Measurements from ENCODE around the gene UCN. TPM values are rescaled to one million over a fixed set of nuclear protein-coding genes. Genes with fewer than 3 reads are reported as not detected.
"Not testable (repeated sequence)": the region's sequence is repeated elsewhere in the genome, so short reads cannot be mapped to it uniquely, and the experiment has no call there.

The UCN gene
- total RNA-seq, 1 experiment from 2014 or later = 1.5 TPM

DNA sequence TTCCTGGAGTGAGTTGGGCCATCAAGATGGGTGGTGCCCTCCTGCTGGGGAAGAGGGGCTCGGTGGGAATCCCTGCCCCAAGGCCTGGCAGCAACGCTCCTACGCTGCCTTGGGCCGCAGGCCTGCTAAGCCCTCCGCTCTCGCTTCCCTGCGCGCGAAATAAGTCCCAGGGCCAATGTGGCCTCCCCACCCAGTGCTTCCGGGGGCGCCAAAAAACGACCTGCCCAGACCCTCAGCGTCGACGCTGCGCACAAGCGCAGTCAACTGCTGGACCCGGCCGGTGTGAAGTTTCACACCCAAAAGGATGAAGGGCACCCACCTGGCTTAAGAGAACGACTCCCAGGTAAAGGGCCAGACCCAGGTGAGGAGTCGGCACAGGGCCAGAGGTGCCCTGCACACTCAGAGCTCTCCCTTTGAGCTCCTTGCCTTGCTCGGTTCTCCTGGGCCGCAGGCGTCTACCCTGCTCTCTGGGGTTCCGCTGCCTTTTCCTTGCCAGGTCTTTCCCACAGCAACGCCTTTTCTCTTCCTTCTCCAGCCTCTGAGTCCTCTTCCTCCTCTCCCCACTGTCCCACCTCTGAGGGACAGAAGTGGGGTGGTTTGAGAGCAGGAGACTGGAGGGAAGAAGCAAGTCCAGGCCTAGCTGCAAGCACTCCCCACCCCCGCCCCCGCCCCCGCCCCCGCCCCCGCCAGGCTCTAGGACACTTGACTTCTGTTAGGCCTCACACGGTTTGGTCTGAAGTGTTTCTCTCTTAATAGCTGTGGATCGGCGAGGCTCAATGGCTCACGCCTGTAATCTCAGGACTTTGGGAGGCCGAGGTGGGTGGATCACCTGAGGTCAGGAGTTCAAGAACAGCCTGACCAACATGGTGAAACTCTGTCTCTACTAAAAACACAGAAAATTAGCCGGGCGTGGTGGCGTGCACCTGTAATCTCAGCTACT lies 32.8 kb downstream of the UCN start, which contains the start of gene DNAJC5G:
Gene DNAJC5G (plus strand): TSS at position 223 of the 940 bp plus-strand sequence. CDS start 1,296 bp downstream, outside the sequence.
- Histone ChIP-seq H4K20me1 (ENCODE audit: control insufficient read depth, insufficient read depth, insufficient read length) (no peaks in the 10 kb centered on the region), H2BK120ac (ENCODE audit: low read depth, low read length, poor library complexity, severe bottlenecking) (no peak within 1 kb of the TSS), H2BK20ac (ENCODE audit: low read depth, low read length, poor library complexity, severe bottlenecking) (no peak within 1 kb of the TSS), H3K4me2 (ENCODE audit: insufficient read depth, insufficient read length, low read length) (no peak within 1 kb of the TSS), H2BK12ac (ENCODE audit: insufficient read length, low read depth, low read length) (no peak within 1 kb of the TSS), H3K23me2 (ENCODE audit: insufficient read length, low read depth, low read length, poor library complexity, severe bottlenecking) (no peaks in the 10 kb centered on the region), H3K9ac (ENCODE audit: extremely low read depth, insufficient read length, low read length) (no peak within 1 kb of the TSS), H3K27ac (ENCODE audit: insufficient read length, low read depth, low read length) (no peak within 1 kb of the TSS), H3K14ac (ENCODE audit: insufficient read depth, low read length) (no peak within 1 kb of the TSS), H3T11ph (ENCODE audit: low read length) (no peak within 1 kb of the TSS), H3K79me1 (ENCODE audit: insufficient read depth, low read depth, low read length, poor library complexity, severe bottlenecking) (no peaks in the 10 kb centered on the region), H3K4ac (ENCODE audit: low read depth, low read length) (no peak within 1 kb of the TSS), H3K4me1 (ENCODE audit: insufficient read depth, low read length) (no peaks in the 10 kb centered on the region), H3K27me3 (ENCODE audit: insufficient read depth, low read length) (no peaks in the 10 kb centered on the region), H3K9me3 (ENCODE audit: control insufficient read depth, low read depth, low read length) (no peaks in the 10 kb centered on the region), H3K18ac (ENCODE audit: insufficient read length, low read depth, low read length) (no peak within 1 kb of the TSS), H2BK15ac (ENCODE audit: low read depth, low read length) (no peak within 1 kb of the TSS), H4K91ac (ENCODE audit: insufficient read length, low read depth, low read length) (no peak within 1 kb of the TSS), H2BK5ac (ENCODE audit: insufficient read length, low read length) (no peak within 1 kb of the TSS), H4K5ac (ENCODE audit: insufficient read length, low read depth, low read length) (no peak within 1 kb of the TSS), H3K23ac (ENCODE audit: insufficient read length, low read depth, low read length) (no peak within 1 kb of the TSS), H3K56ac (ENCODE audit: insufficient read length, low read depth, low read length) (no peak within 1 kb of the TSS), H3K79me2 (ENCODE audit: insufficient read depth, low read length) (no peaks in the 10 kb centered on the region), H2AFZ (ENCODE audit: low read length) (no peak within 1 kb of the TSS), H4K8ac (replicated peaks; ENCODE audit: insufficient read length, low read depth, low read length) (no peak within 1 kb of the TSS), H2AK5ac (ENCODE audit: insufficient read length, low read length) (no peak within 1 kb of the TSS)
- H3K27me3 Mint-ChIP-seq (ENCODE audit: low read depth) = peaks cover 50% of the 10 kb centered on the region
- no CpG with 5 or more reads among the region's 39 CpGs for WGBS (ENCODE audit: extremely low coverage, insufficient read length, low lambda C conversion rate)
- no peaks in the 10 kb centered on the region for H3K9me3 Mint-ChIP-seq
- H3K4me1 Mint-ChIP-seq = peaks cover 11 to 24% of the 10 kb centered on the region in 2 experiments
- H3K4me3 Mint-ChIP-seq = no peak within 1 kb of the TSS
- no peak within 1 kb of the TSS; a peak in 1 of 7 replicates for H3K27ac Mint-ChIP-seq
- no peak for DNase-seq
- TF ChIP-seq, protein P1, sequence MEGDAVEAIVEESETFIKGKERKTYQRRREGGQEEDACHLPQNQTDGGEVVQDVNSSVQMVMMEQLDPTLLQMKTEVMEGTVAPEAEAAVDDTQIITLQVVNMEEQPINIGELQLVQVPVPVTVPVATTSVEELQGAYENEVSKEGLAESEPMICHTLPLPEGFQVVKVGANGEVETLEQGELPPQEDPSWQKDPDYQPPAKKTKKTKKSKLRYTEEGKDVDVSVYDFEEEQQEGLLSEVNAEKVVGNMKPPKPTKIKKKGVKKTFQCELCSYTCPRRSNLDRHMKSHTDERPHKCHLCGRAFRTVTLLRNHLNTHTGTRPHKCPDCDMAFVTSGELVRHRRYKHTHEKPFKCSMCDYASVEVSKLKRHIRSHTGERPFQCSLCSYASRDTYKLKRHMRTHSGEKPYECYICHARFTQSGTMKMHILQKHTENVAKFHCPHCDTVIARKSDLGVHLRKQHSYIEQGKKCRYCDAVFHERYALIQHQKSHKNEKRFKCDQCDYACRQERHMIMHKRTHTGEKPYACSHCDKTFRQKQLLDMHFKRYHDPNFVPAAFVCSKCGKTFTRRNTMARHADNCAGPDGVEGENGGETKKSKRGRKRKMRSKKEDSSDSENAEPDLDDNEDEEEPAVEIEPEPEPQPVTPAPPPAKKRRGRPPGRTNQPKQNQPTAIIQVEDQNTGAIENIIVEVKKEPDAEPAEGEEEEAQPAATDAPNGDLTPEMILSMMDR (conservative IDR thresholded peaks at IDR 0.05) = no peak
- H3K36me3 Mint-ChIP-seq (ENCODE audit: insufficient read depth in 1 of 3, low read depth in 3 of 3) = no peaks in the 10 kb centered on the region

DNA sequence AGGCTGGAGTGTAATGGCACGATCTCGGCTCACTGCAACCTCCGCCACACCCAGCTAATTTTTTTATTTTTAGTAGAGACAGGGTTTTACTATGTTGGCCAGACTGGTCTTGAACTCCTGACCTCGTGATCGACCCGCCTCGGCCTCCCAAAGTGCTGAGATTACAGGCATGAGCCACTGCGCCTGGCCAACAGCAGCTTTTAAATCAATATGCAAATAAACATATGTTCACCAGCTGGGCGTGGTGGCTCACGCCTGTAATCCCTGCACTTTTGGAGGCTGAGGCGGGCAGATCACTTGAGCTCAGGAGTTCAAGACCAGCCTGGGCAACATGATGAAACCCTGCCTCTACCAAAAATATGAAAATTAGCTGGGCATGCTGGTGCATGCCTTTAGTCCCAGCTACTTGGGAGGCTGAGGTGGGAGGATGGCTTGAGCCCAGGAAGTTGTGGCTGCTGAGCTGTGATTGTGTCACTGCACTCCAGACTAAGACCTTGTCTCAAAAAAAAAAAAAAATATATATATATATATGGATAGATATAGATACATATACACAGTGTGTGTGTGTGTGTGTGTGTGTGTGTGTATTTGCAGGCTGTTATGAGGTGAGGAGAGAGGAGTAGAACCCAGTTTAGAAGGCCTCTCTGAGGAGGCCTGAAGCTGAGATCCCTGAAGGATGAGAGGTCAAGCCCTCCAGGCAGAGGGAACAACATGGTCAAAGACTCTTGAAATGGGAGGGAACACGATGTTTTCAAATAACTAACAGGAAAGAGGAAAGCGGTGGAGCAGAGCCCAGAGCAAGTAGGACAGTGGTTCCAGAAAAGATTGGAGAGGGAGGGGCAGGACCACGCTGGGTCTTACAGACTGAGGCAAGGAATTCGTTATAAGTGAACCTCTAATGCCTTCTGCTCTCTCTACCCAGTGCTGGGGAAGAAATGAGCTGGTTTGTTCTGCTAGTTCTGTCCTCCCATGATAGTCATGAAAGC lies 35.4 kb downstream of the UCN start:
- H4K8ac ChIP-seq (replicated peaks; ENCODE audit: insufficient read length, low read depth, low read length); H4K20me1 ChIP-seq (ENCODE audit: control insufficient read depth, insufficient read depth, insufficient read length); H4K5ac ChIP-seq (ENCODE audit: insufficient read length, low read depth, low read length); H3K9ac ChIP-seq (ENCODE audit: extremely low read depth, insufficient read length, low read length); H3K4me3 Mint-ChIP-seq; H3K14ac ChIP-seq (ENCODE audit: insufficient read depth, low read length); H3K27ac Mint-ChIP-seq; H3K79me1 ChIP-seq (ENCODE audit: insufficient read depth, low read depth, low read length, poor library complexity, severe bottlenecking); H2BK120ac ChIP-seq (ENCODE audit: low read depth, low read length, poor library complexity, severe bottlenecking); H2AK5ac ChIP-seq (ENCODE audit: insufficient read length, low read length); H3K27me3 ChIP-seq (ENCODE audit: insufficient read depth, low read length); H3K79me2 ChIP-seq (ENCODE audit: insufficient read depth, low read length); H3K4me1 ChIP-seq (ENCODE audit: insufficient read depth, low read length); H3K36me3 Mint-ChIP-seq (ENCODE audit: insufficient read depth in 1 of 3, low read depth in 3 of 3); DNase-seq; H4K91ac ChIP-seq (ENCODE audit: insufficient read length, low read depth, low read length); H3K23me2 ChIP-seq (ENCODE audit: insufficient read length, low read depth, low read length, poor library complexity, severe bottlenecking); H3K56ac ChIP-seq (ENCODE audit: insufficient read length, low read depth, low read length); H3K4me2 ChIP-seq (ENCODE audit: insufficient read depth, insufficient read length, low read length); H2BK15ac ChIP-seq (ENCODE audit: low read depth, low read length); H3K27ac ChIP-seq (ENCODE audit: insufficient read length, low read depth, low read length); H2BK12ac ChIP-seq (ENCODE audit: insufficient read length, low read depth, low read length); H3T11ph ChIP-seq (ENCODE audit: low read length); H3K9me3 Mint-ChIP-seq; H3K23ac ChIP-seq (ENCODE audit: insufficient read length, low read depth, low read length); H3K9me3 ChIP-seq (ENCODE audit: control insufficient read depth, low read depth, low read length); H2BK20ac ChIP-seq (ENCODE audit: low read depth, low read length, poor library complexity, severe bottlenecking); H2BK5ac ChIP-seq (ENCODE audit: insufficient read length, low read length); H2AFZ ChIP-seq (ENCODE audit: low read length); H3K18ac ChIP-seq (ENCODE audit: insufficient read length, low read depth, low read length); H3K4ac ChIP-seq (ENCODE audit: low read depth, low read length): not testable (repeated sequence)
- H3K4me1 Mint-ChIP-seq = peaks cover 11 to 19% of the 10 kb centered on the region in 2 experiments
- peaks cover 36% of the 10 kb centered on the region for H3K27me3 Mint-ChIP-seq (ENCODE audit: low read depth)
- no CpG with 5 or more reads among the region's 15 CpGs for WGBS (ENCODE audit: extremely low coverage, insufficient read length, low lambda C conversion rate)

Measured in H9 (cell line).